Measurements from ENCODE around the gene TBL1X.
"Not testable (repeated sequence)": the region's sequence is repeated elsewhere in the genome, so short reads cannot be mapped to it uniquely, and the experiment has no call there.

Gene TBL1X

DNA sequence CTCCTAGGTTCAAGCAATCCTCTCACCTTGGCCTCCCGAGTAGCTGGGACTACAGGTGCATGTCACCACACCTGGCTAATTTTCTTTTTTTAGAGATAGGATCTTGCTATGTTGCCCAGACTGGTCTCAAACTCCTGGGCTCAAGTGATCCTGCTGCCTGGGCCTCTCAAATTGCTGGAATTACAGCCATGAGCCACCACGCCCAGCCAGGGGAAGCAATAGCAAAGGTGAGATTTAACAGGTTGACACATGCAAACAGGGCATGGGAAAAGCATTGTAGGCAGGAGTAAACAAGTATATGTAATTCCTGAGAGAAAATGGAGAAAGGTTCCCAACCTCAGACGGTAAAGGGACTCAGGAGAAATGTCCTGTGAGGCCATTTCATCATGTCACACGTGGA, 33.6 kb upstream of the TBL1X start:
- H3K27ac ChIP-seq: no peak overlapping the region
- TF ChIP-seq, protein P1, sequence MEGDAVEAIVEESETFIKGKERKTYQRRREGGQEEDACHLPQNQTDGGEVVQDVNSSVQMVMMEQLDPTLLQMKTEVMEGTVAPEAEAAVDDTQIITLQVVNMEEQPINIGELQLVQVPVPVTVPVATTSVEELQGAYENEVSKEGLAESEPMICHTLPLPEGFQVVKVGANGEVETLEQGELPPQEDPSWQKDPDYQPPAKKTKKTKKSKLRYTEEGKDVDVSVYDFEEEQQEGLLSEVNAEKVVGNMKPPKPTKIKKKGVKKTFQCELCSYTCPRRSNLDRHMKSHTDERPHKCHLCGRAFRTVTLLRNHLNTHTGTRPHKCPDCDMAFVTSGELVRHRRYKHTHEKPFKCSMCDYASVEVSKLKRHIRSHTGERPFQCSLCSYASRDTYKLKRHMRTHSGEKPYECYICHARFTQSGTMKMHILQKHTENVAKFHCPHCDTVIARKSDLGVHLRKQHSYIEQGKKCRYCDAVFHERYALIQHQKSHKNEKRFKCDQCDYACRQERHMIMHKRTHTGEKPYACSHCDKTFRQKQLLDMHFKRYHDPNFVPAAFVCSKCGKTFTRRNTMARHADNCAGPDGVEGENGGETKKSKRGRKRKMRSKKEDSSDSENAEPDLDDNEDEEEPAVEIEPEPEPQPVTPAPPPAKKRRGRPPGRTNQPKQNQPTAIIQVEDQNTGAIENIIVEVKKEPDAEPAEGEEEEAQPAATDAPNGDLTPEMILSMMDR (conservative IDR thresholded peaks at IDR 0.05): no peak

DNA sequence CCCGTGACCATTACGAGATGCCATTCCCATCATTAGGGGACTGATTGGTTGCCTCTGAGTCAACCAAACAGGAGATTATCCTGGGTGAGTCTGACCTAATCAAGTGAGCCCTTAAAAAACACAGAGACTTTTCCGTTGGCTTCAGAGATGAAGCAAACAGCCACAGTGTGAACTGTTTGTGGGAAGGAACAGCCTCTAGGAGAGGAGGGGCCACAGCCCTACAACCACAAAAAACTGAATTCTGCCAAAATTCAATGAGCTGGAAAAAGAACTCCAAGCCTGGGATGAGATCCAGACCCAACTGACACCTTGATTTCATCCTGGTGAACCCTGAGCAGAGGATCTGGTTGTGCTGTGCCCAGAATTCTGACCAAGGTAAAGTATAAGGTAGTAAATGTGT, 31.3 kb upstream of the TBL1X start:
- TF ChIP-seq, protein P1 (conservative IDR thresholded peaks at IDR 0.05): no peak
- no peak overlapping the region for H3K27ac ChIP-seq

DNA sequence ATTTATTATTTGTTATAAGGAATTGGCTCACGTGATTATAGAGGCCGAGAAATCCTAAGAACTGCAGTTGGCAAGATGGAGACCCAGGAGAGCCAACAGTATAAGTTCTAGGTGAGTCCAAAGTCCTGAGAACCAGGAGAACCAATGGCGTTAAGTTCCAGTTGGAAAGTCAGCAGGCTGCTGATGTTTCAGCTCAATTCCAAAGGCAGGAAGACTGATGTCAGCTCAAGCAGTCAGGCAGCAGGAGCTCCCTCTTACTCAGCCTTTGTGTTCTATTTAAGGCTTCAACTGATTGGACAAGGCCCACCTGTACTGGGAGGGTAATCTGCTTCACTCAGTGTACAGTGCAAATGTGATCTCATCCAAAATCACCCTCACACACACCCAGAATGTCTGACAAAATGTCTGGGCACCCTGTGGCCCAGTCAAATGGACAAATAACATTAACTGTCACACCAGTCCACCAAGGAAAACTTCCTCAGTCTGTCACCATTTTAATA, 30.8 kb upstream of the TBL1X start:
- H3K27ac ChIP-seq: no peak overlapping the region
- TF ChIP-seq, protein P1 (conservative IDR thresholded peaks at IDR 0.05): no peak

DNA sequence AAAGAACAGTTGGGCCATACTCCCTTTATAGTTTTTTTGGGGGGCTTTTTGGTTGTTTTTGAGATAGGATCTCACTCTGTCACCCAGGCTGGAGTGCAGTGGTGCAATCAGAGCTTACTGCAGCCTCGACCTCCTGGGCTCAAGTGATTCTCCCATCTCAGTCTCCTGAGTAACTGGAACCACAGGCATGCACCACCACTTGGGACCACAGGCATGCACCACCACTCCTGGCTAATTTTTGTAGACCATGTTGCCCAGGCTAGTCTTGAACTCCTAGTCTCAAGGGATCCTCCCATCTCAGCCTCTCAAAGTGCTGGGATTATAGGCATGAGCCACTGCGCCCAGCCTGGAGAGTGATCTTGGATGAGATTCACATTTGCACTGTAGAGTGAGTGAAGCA, 29.8 kb upstream of the TBL1X start:
- not testable (repeated sequence) for H3K27ac ChIP-seq

DNA sequence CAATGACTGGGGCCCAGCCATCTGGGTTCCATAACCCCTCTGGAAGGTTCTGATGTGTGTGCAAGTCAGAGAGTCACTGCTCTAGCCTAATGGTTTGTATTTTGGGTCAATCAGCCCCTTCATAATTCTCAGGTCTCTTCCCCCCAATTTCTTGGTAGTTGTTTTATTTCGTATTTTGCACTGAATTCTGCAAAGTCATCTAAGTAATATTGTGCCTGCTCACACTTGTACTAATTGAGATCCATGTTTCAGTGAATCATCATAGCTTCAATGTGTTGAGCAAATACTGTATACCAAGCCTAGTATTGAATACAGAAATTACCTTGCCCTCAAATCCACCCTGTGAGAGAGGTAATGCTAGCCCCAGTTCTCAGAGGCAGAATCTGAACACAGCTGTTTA, 28.0 kb upstream of the TBL1X start:
- TF ChIP-seq, protein P1 (conservative IDR thresholded peaks at IDR 0.05): no peak
- H3K27ac ChIP-seq: no peak overlapping the region

DNA sequence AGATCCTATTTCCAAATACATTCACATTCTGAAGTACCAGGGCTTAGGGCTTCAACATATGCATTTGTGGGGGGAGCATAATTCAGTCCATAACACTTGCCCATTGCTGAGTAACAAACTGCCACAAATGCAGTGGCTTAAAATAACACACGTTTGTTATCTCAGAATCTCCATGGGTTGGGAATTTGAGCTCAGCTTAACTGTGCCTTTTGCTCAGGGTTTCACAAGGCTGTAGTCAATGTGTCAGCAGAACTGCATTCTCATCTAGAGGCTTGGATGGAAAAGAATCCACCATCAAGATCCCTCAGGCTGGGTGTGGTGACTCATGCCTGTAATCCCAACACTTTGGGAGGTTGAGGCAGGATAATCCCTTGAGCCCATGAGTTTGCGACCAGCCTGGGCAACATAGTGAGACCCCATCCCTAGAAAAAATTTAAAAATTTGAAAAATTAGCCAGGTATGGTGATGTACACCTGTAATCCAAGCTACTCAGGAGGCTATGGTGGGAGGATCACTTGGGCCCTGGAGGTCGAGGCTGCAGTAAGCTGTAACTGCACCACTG, 25.8 kb upstream of the TBL1X start:
- no peak overlapping the region for H3K27ac ChIP-seq
- TF ChIP-seq, protein P1 (conservative IDR thresholded peaks at IDR 0.05): no peak

DNA sequence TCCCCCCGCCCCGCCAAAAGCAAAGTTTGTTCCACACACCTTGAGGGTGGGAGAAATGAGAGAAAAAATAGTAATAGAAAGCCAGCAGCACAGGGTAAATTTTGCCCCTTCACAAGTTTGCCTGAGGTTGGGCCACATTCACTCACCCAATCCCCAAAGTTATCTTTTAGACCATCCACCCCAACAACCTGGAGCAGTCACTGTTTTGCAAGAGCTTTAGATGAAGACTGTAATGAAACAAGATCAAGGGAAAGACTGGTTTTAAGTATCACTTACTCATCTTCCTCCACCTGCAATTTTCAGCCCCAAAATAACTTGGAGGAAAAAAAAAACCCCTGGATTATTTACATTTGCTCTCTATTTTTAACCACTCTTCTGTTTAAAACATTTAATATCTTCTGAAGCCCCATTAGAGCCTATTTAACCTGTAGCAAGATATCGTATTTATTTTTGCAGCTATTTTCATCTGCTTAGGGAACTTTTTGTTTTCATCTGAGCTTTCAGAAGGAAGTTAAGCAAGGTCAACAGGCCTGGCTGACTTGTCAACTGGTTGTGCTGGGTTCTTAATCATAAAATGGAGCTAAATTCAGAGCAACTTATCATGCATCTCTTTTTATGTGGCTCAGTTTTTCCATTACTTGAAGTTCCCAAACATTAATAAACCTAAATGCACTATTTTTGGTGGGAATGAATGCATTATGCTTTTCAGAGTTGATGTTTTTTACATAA, 24.6 kb upstream of the TBL1X start:
- H3K27ac ChIP-seq: no peak overlapping the region
- TF ChIP-seq, protein P1 (conservative IDR thresholded peaks at IDR 0.05): no peak

DNA sequence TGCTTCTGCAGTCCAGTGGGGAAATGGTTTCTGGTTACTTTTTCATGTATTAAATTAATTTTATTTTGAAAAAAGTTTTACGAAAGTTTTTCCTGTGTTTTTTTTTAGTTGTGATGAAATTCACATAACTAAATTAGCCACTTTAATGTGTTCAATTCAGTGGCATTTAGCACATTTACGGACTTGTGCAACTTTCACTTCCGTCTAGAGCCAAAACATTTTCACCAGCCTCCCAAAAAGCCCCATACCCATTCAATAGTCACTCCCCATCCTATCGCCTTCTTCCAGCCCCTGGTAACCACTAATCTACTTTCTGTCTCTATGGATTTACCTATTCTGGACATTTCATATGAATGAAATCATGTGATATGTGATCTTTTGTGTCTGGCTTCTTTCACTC, 22.8 kb upstream of the TBL1X start:
- TF ChIP-seq, protein P1 (conservative IDR thresholded peaks at IDR 0.05): no peak
- H3K27ac ChIP-seq: no peak overlapping the region

Measured in VCaP (cell line).